Measurements from ENCODE around the gene FAM177B. TPM values are rescaled to one million over a fixed set of nuclear protein-coding genes. Genes with fewer than 3 reads are reported as not detected.

Gene FAM177B
- total and polyA plus RNA-seq, 2 experiments from 2014 or later: not detected

DNA sequence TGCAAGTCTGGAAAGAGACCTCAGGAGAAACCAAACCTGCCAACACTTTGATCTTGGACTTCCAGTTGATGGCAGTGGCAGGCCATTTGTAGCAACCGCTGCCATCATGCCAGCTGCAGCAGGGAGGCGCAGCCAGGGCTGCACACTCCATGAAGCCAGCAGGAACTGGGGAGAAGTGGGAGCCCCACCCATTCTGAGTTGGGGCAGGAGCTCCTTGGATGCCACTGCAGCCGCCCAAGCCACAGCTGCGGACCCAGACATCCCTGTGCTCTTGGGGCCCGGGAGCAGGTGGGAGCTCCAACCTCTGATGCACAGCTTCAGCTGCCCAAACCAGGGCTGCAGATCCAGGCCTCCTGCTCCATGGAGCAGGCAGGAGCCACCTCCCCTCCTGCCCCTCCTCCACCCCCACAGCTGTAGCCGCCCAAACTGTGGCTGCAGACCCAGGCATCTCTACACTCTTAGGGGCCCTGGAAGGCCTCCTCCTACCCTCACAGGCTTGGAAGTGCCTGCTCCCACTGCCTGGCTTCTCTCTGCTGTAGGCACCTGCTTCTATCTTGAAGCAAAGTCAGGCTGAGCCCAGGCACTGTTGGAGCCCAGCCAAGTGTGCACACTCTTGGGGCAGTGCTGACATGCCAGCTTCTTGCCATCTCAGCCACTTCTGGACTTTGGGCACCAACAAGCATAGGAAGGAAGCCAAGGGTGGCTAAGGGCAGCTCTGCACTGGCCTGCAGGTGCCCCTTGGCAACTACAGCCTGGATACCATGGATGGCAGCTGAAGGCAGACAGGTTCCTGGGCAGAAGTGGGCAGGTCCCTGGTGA is 57.9 kb downstream of the FAM177B start:
- Mint-ChIP-seq H3K36me3 (ENCODE audit: low read depth) (peaks cover 4% of the 10 kb centered on the region; the same call in 2 of the 3 replicates), H3K27ac (no peak overlapping the region), H3K27me3 (ENCODE audit: insufficient read depth, low read depth, poor library complexity) (peaks cover 6% of the 10 kb centered on the region), H3K4me1 (peaks cover 10% of the 10 kb centered on the region; the same call in 1 of the 3 replicates), H3K4me3 (no peak overlapping the region), H3K9me3 (peaks cover 4% of the 10 kb centered on the region; the same call in 2 of the 3 replicates)
- ATAC-seq: peak; percentile 40
- Histone ChIP-seq H3K4me3 (no peak overlapping the region), H3K9me2 (ENCODE audit: insufficient read depth) (no peaks in the 10 kb centered on the region), H3K79me2 (replicated peaks; ENCODE audit: insufficient read depth) (no peaks in the 10 kb centered on the region), H3K4me2 (no peak overlapping the region), H3K27me3 (ENCODE audit: insufficient read depth) (0 out of 2 replicates have a peak, but pooled peaks cover 4% of the 10 kb centered on the region), H3K4me1 (ENCODE audit: insufficient read depth) (no peaks in the 10 kb centered on the region), H2AFZ (peak overlapping the region; percentile 24; the same call in 1 of the 2 replicates), H3K36me3 (ENCODE audit: insufficient read depth) (no peaks in the 10 kb centered on the region), H3K27ac (ENCODE audit: low read depth) (no peak overlapping the region), H4K20me1 (replicated peaks; ENCODE audit: insufficient read depth) (no peaks in the 10 kb centered on the region), H3F3A (replicated peaks; ENCODE audit: low read depth) (no peaks in the 10 kb centered on the region)
- TF ChIP-seq EZH2 (IDR thresholded peaks at IDR 0.05; ENCODE audit: low read depth, unreplicated experiment): no peak
- TF ChIP-seq, protein P1, sequence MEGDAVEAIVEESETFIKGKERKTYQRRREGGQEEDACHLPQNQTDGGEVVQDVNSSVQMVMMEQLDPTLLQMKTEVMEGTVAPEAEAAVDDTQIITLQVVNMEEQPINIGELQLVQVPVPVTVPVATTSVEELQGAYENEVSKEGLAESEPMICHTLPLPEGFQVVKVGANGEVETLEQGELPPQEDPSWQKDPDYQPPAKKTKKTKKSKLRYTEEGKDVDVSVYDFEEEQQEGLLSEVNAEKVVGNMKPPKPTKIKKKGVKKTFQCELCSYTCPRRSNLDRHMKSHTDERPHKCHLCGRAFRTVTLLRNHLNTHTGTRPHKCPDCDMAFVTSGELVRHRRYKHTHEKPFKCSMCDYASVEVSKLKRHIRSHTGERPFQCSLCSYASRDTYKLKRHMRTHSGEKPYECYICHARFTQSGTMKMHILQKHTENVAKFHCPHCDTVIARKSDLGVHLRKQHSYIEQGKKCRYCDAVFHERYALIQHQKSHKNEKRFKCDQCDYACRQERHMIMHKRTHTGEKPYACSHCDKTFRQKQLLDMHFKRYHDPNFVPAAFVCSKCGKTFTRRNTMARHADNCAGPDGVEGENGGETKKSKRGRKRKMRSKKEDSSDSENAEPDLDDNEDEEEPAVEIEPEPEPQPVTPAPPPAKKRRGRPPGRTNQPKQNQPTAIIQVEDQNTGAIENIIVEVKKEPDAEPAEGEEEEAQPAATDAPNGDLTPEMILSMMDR (conservative IDR thresholded peaks at IDR 0.05; ENCODE audit: low read depth in 2 of 2): peak in 1 of 2 experiments; percentile 77; a peak in 2 of 4 replicates
- DNase-seq (ENCODE audit: low spot score): no peak

GRCh38 chr1:222798116-222798515 is 61.1 kb downstream of the FAM177B start:
- Histone ChIP-seq H3K27ac (ENCODE audit: low read depth) (no peak overlapping the region), H3F3A (replicated peaks; ENCODE audit: low read depth) (no peaks in the 10 kb centered on the region), H3K9me2 (ENCODE audit: insufficient read depth) (no peaks in the 10 kb centered on the region), H3K36me3 (ENCODE audit: insufficient read depth) (no peaks in the 10 kb centered on the region), H2AFZ (no peak overlapping the region), H4K20me1 (replicated peaks; ENCODE audit: insufficient read depth) (no peaks in the 10 kb centered on the region), H3K79me2 (replicated peaks; ENCODE audit: insufficient read depth) (no peaks in the 10 kb centered on the region), H3K27me3 (ENCODE audit: insufficient read depth) (no peaks in the 10 kb centered on the region), H3K4me3 (no peak overlapping the region), H3K4me1 (ENCODE audit: insufficient read depth) (no peaks in the 10 kb centered on the region), H3K4me2 (no peak overlapping the region)
- DNase-seq (ENCODE audit: low spot score): no peak
- Mint-ChIP-seq H3K27ac (no peak overlapping the region), H3K27me3 (ENCODE audit: insufficient read depth, low read depth, poor library complexity) (peaks cover 11% of the 10 kb centered on the region), H3K4me1 (peaks cover 10% of the 10 kb centered on the region; the same call in 1 of the 3 replicates), H3K9me3 (peaks cover 4% of the 10 kb centered on the region; the same call in 2 of the 3 replicates), H3K36me3 (ENCODE audit: low read depth) (peaks cover 4% of the 10 kb centered on the region; the same call in 2 of the 3 replicates), H3K4me3 (no peak overlapping the region)
- no peak for ATAC-seq
- no peak for TF ChIP-seq POLR2AphosphoS5 (IDR thresholded peaks at IDR 0.05; ENCODE audit: low read depth)
- TF ChIP-seq EZH2phosphoT487 (IDR thresholded peaks at IDR 0.05; ENCODE audit: unreplicated experiment): no peak
- TF ChIP-seq ZNF331 (CRISPR knock-in tag; IDR thresholded peaks at IDR 0.05; ENCODE audit: low read depth): no peak
- TF ChIP-seq NANOG (IDR thresholded peaks at IDR 0.05; ENCODE audit: borderline replicate concordance): no peak
- TF ChIP-seq, protein P2, sequence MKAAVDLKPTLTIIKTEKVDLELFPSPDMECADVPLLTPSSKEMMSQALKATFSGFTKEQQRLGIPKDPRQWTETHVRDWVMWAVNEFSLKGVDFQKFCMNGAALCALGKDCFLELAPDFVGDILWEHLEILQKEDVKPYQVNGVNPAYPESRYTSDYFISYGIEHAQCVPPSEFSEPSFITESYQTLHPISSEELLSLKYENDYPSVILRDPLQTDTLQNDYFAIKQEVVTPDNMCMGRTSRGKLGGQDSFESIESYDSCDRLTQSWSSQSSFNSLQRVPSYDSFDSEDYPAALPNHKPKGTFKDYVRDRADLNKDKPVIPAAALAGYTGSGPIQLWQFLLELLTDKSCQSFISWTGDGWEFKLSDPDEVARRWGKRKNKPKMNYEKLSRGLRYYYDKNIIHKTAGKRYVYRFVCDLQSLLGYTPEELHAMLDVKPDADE (IDR thresholded peaks at IDR 0.05): no peak
- TF ChIP-seq, protein P3, sequence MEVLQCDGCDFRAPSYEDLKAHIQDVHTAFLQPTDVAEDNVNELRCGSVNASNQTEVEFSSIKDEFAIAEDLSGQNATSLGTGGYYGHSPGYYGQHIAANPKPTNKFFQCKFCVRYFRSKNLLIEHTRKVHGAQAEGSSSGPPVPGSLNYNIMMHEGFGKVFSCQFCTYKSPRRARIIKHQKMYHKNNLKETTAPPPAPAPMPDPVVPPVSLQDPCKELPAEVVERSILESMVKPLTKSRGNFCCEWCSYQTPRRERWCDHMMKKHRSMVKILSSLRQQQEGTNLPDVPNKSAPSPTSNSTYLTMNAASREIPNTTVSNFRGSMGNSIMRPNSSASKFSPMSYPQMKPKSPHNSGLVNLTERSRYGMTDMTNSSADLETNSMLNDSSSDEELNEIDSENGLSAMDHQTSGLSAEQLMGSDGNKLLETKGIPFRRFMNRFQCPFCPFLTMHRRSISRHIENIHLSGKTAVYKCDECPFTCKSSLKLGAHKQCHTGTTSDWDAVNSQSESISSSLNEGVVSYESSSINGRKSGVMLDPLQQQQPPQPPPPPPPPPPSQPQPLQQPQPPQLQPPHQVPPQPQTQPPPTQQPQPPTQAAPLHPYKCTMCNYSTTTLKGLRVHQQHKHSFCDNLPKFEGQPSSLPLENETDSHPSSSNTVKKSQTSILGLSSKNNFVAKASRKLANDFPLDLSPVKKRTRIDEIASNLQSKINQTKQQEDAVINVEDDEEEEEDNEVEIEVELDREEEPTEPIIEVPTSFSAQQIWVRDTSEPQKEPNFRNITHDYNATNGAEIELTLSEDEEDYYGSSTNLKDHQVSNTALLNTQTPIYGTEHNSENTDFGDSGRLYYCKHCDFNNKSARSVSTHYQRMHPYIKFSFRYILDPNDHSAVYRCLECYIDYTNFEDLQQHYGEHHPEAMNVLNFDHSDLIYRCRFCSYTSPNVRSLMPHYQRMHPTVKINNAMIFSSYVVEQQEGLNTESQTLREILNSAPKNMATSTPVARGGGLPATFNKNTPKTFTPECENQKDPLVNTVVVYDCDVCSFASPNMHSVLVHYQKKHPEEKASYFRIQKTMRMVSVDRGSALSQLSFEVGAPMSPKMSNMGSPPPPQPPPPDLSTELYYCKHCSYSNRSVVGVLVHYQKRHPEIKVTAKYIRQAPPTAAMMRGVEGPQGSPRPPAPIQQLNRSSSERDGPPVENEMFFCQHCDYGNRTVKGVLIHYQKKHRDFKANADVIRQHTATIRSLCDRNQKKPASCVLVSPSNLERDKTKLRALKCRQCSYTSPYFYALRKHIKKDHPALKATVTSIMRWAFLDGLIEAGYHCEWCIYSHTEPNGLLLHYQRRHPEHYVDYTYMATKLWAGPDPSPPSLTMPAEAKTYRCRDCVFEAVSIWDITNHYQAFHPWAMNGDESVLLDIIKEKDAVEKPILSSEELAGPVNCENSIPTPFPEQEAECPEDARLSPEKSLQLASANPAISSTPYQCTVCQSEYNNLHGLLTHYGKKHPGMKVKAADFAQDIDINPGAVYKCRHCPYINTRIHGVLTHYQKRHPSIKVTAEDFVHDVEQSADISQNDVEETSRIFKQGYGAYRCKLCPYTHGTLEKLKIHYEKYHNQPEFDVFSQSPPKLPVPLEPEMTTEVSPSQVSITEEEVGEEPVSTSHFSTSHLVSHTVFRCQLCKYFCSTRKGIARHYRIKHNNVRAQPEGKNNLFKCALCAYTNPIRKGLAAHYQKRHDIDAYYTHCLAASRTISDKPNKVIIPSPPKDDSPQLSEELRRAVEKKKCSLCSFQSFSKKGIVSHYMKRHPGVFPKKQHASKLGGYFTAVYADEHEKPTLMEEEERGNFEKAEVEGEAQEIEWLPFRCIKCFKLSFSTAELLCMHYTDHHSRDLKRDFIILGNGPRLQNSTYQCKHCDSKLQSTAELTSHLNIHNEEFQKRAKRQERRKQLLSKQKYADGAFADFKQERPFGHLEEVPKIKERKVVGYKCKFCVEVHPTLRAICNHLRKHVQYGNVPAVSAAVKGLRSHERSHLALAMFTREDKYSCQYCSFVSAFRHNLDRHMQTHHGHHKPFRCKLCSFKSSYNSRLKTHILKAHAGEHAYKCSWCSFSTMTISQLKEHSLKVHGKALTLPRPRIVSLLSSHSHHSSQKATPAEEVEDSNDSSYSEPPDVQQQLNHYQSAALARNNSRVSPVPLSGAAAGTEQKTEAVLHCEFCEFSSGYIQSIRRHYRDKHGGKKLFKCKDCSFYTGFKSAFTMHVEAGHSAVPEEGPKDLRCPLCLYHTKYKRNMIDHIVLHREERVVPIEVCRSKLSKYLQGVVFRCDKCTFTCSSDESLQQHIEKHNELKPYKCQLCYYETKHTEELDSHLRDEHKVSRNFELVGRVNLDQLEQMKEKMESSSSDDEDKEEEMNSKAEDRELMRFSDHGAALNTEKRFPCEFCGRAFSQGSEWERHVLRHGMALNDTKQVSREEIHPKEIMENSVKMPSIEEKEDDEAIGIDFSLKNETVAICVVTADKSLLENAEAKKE (CRISPR knock-in tag; IDR thresholded peaks at IDR 0.05): no peak
- no peak for TF ChIP-seq EZH2 (IDR thresholded peaks at IDR 0.05; ENCODE audit: low read depth, unreplicated experiment)
- no peak for TF ChIP-seq STAT1 (IDR thresholded peaks at IDR 0.05; ENCODE audit: unreplicated experiment)
- TF ChIP-seq JUNB (IDR thresholded peaks at IDR 0.05; ENCODE audit: unreplicated experiment): no peak

Measured in GM23338 (cell line).